HG03460 (cell line): ENCODE measurements around the gene STX12.

Source experiments
- ATAC-seq: cut with Tn5 transposase; IDR thresholded peaks from one replicate; pipeline ENCODE4 v1.9.1; 2021; ENCODE audit not compliant: unreplicated experiment

Gene STX12

DNA sequence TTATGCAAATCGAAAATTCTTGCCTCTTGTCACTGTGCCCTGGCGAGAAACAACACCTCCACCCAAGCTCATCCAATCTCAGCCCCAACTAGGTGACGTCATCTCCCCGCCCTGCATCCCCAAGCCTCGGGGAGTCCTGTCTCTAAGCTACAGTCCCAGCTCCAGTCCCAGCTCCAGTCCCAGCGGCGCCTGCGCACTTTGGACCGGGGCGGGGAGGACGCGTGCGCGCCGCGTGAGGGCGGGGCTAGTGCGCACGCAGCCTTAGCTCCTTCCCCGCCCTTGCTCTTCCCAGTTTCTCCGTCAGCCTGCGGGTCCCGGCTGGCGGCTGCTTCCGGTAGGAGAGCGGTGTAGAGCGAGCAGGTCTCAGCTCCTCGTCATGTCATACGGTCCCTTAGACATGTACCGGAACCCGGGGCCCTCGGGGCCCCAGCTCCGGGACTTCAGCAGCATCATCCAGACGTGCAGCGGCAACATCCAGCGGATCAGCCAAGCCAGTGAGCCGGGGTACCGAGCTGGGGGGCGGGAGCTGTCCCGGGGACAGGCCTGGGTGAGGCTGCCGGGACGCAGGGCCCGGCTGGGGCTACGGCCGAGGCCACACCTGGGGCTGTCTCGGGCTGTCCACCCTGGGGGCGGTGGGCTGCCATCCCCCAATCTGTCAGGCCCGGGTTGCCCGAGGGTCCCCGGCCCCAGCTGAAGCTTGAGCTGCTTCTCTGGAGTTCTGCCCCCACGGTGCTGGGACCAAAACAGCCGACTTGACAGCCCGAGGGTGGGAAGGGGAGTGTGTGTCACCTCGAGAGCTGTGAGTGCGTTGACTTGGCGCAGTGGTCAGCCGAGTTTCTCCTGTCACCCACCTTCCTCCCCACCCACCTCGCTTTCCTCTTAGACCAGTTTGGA is at the start of gene STX12:
Gene STX12 (plus strand): TSS at position 288 of the 894 bp plus-strand sequence. CDS start 89 bp downstream, at position 377.
- ATAC-seq: peak; percentile 92

- ATAC-seq: no peak
Observed at GRCh38 chr1:27724961-27725373, 48.1 kb upstream of the STX12 start.

DNA sequence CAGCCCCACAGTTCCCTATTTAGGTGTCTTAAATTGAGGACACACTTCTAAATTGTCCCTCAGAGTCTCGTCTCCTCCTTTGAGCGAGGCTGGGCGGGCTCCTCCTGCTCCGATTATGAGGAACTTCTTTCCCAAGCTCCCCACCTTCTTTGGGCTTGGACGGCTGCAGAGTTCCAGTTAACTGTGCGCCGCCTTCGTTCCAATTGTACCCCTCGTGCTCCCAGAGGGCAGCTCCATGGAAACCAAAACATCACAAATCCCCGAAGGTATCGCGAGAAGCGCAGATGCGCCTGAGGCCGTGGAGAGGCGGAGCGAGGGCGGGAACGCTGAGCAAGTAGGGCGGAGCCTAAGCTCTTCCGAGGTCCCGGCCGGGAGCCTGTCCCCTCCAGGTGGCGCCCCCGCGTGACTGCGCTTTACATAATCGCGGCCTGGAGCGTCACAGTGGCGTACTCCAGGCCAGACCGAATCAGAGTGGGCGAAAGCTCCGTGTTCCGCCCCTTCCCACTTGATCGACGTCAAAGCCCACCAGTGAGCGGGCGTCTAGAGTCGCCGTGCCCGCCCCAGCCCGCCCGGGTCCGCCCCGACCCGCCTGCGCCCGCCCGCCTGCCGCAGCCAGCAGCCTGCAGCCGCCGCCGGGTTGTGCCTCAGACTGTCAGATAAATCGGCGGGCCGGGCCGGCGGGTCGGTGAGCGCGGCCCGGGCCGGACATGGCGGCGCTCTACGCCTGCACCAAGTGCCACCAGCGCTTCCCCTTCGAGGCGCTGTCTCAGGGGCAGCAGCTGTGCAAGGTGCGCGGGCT is 47.4 kb upstream of the STX12 start, which contains the start of gene FAM76A:
Gene FAM76A (plus strand): TSS at position 588 of the 799 bp plus-strand sequence. CDS start 120 bp downstream, at position 708.
- ATAC-seq: peak; percentile 91

DNA sequence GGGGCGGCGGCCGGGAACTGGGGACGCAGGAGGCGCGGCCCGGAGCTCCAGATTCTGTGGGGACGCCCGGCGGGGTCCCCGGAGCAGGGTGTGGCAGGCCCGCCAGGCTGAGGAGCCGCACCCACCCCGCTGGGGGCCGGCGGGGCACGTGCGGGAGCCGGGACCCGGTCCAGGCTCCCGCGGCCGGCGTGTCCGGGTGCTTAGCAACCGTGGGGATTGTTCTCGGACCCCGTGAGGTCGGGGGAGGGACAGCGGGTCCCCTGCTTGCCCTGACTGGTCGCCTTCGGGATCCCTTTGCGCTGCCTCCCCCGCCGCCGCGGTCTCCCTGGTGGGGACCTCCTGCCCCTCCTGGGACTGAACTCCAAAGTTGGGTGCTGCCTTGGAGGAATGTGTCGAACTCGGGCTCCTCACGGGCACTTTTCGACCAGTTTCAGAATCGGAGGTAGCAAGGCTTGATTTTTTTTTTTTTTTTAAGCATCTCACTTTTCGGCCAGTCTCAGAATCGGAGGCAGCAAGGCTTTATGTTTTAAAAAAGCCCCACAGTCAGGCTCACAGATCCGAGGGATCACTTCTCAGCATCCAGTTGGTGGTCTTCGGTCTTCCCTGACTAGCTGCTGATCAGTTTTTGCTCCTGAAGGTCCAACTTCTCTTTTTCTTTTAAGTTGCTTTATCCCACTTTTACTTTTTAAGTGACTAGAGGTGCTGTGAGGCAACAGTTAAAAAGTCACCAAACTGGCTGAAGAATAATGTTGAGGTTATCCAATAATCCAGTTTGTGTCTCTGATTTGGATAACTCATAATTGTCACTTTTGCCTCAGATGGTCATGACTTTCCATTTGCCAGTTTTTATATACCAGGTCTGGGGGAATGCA is 46.6 kb upstream of the STX12 start:
- ATAC-seq: peak; percentile 21

GRCh38 chr1:27727126-27727525 is 45.9 kb upstream of the STX12 start:
- ATAC-seq: no peak

DNA sequence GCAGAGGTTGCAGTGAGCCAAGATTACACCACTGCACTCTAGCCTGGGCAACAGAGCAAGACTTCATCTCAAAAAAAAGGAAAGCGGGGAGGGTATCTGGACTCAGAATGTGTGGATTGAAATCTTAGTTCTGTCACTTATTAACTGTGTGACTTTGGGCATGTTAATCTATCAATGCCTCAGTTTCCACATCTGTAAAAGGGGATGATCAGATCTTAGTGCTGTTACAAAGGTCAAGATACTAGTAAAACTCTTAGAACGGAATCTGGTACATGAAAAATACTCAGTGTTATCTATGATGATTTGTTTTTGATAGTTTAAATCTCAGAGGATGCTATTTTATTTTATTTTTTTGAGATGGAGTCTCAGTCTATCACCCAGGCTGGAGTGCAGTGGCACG is 36.8 kb upstream of the STX12 start:
- no peak for ATAC-seq

GRCh38 chr1:27741121-27741520 is 31.9 kb upstream of the STX12 start:
- ATAC-seq: no peak

- ATAC-seq: no peak
Observed at GRCh38 chr1:27744556-27744955, 28.5 kb upstream of the STX12 start.

GRCh38 chr1:27745466-27745865 is 27.6 kb upstream of the STX12 start:
- ATAC-seq: no peak

DNA sequence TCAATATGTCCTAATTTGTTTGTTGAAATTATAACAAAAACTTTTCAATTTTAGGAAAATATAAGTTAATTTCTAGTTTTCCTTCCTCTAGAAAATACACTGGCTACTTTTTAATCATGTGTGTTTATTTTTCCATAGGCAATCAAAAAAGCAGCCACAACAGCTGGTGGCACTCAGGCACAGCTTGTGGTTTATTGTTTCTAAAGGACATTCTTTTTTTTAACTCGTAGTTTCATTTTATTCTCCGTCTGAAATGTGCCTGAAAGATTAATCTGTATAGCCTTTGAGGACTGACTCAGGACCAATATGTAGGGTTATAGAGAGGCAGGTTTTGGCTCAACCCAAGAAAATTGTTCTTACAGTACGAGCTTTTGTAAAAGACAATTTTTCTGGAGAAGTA is 20.7 kb upstream of the STX12 start:
- ATAC-seq: no peak

DNA sequence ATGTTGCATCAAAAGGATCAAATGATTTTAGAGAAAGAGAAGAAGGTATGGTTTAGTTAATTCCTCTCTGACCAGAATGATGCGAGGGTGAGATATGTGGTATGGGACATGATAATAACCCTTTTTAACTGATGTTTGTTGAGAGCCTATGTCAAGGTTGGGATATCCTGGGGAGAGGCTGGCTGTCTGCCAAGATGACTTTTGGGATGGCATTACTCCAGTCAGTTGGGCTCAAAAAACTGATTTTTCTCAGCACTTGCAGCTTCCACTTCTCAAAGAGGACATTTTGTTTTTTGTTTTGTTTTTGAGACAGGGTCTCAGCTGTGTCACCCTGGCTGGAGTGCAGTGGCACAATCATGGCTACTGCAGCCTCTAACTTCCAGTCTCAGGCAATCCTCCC is 17.7 kb upstream of the STX12 start:
- no peak for ATAC-seq

- no peak for ATAC-seq
Observed at GRCh38 chr1:27755865-27756264, 17.2 kb upstream of the STX12 start.

GRCh38 chr1:27759236-27759635 is 13.8 kb upstream of the STX12 start:
- ATAC-seq: no peak

GRCh38 chr1:27760426-27760825 is 12.6 kb upstream of the STX12 start:
- ATAC-seq: no peak

DNA sequence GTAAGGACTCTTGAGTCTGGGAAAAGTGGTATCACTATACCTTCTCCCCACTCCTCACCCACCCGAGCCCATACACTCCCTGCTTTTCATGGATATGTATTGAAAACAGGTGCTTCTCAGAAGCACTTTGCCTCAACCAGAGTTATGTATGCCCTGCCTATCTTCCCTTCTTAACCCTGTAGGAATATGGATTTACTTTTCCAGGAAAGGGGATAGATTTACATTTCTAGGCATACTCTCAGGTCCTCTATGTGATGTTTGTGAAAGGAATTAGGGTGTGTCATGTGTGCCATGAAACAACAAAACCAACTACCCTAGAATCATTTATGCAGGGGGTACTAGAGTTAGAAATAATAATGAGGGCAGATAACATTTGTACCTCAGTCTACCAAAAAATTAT is 11.0 kb upstream of the STX12 start:
- ATAC-seq: no peak

DNA sequence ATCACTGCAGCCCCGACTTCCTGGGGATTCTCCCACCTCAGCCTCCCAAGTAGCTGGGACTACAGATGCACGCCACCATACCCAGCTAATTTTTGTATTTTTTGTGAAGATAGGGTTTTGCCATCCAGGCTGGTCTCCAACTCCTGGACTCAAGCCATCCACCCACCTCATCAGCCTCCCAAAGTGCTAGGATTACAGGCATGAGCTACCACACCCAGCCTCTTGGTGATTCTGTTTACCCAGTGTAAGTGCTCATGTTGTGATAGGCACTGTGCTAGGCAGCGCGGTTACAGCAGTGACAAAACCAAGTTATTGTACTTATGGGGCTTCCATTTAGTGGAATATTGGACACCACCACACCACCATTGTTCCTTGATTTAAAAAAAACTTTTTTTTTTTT is 9.7 kb upstream of the STX12 start:
- no peak for ATAC-seq

GRCh38 chr1:27770293-27770830 is 2.7 kb upstream of the STX12 start:
- ATAC-seq: no peak

DNA sequence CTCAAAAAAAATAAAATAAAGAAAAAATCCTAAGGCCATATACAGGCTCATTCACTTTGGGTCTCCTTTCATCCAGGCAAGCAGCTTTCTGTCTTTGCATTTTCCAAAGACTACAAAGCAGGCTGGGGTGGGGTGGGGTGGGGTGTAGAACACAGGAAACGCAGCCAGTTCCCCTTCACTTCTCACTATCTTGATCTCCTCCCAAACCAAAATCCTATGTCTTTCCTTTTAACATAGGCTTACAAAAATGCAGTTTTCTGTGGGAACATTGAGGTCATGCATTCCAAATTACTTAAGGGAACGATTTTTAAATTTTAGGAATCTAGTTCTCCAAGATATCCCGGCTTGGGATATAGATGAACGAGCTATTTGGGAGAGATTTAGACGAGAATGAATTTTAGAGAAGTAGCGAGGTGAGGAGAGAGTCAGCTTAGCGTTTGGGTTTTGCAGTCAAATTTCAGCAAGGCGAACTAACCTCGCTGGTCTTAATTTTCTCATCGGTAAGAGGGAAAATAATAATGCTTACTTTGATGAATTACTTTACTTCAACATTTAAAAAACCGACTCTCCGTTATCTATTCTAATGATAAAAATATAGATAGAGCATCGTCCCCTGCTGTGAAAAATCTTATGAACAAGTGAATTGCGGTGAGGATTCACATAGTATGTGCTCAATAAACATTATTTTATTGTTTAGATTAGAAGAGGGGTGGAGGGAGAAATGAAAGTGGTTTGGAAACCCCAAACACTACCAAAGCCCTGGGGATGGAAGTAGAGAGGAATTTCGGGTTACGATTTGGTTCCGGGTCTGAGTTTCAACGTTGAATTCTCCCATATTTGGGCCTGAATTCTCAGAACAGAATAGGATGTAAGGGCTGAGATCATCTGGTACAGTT is 735 bp upstream of the STX12 start:
- ATAC-seq: no peak

- peak; percentile 7 for ATAC-seq
Observed at GRCh38 chr1:27773826-27774445, 917 bp downstream of the STX12 start.
